Measurements from ENCODE around the gene ZMYND8.

ZMYND8 gene

GRCh38 chr20:47191956-47192355 lies 164.5 kb downstream of the ZMYND8 start:
- H3K79me2 ChIP-seq (ENCODE audit: insufficient read depth, low read length), result no peaks in the 10 kb centered on the region
- no peak overlapping the region for H3K27ac ChIP-seq (ENCODE audit: low read depth, low read length, poor library complexity, severe bottlenecking)
- no peak overlapping the region for H3K9ac ChIP-seq (ENCODE audit: low read length)
- H2AFZ ChIP-seq (ENCODE audit: low read length), result no peak overlapping the region
- TF ChIP-seq CTCF (IDR thresholded peaks at IDR 0.05; ENCODE audit: low read length) (no peak), EZH2 (IDR thresholded peaks at IDR 0.05; ENCODE audit: borderline replicate concordance, low read length) (no peak)
- no peaks in the 10 kb centered on the region for H3K9me2 ChIP-seq (ENCODE audit: low read depth, low read length)
- H3K27me3 ChIP-seq (ENCODE audit: insufficient read depth, low read length), result no peaks in the 10 kb centered on the region; the same call in 1 of the 2 replicates
- no peaks in the 10 kb centered on the region for H4K20me1 ChIP-seq (ENCODE audit: insufficient read depth, low read length)
- no peak overlapping the region for H3K4me3 ChIP-seq (ENCODE audit: low read depth, low read length, poor library complexity, severe bottlenecking)
- H3K4me1 ChIP-seq (ENCODE audit: insufficient read depth, low read length, severe bottlenecking), result peaks cover 4% of the 10 kb centered on the region
- no peaks in the 10 kb centered on the region for H3F3A ChIP-seq (ENCODE audit: insufficient read depth, low read length)
- H3K4me2 ChIP-seq (ENCODE audit: low read length), result no peak overlapping the region
- H3K9me3 ChIP-seq (ENCODE audit: low read length), result no peaks in the 10 kb centered on the region
- H3K36me3 ChIP-seq (ENCODE audit: insufficient read depth, low read length), result no peaks in the 10 kb centered on the region

GRCh38 chr20:47191074-47191673 lies 165.3 kb downstream of the ZMYND8 start:
- Histone ChIP-seq H3K9me2 (ENCODE audit: low read depth, low read length) (no peaks in the 10 kb centered on the region), H3K4me1 (ENCODE audit: insufficient read depth, low read length, severe bottlenecking) (no peaks in the 10 kb centered on the region), H3K4me2 (ENCODE audit: low read length) (no peak overlapping the region), H3K27ac (ENCODE audit: low read depth, low read length, poor library complexity, severe bottlenecking) (no peak overlapping the region), H3K79me2 (ENCODE audit: insufficient read depth, low read length) (no peaks in the 10 kb centered on the region), H2AFZ (ENCODE audit: low read length) (no peak overlapping the region), H3K9ac (ENCODE audit: low read length) (no peak overlapping the region), H4K20me1 (ENCODE audit: insufficient read depth, low read length) (no peaks in the 10 kb centered on the region), H3K36me3 (ENCODE audit: insufficient read depth, low read length) (no peaks in the 10 kb centered on the region), H3K9me3 (ENCODE audit: low read length) (no peaks in the 10 kb centered on the region), H3F3A (ENCODE audit: insufficient read depth, low read length) (no peaks in the 10 kb centered on the region), H3K27me3 (ENCODE audit: insufficient read depth, low read length) (no peaks in the 10 kb centered on the region; the same call in 1 of the 2 replicates), H3K4me3 (ENCODE audit: low read depth, low read length, poor library complexity, severe bottlenecking) (no peak overlapping the region)
- no peak for TF ChIP-seq CTCF (IDR thresholded peaks at IDR 0.05; ENCODE audit: low read length)

- Histone ChIP-seq H2AFZ (ENCODE audit: low read length) (no peak overlapping the region), H3K4me3 (ENCODE audit: low read depth, low read length, poor library complexity, severe bottlenecking) (no peak overlapping the region), H3K36me3 (ENCODE audit: insufficient read depth, low read length) (no peaks in the 10 kb centered on the region), H3F3A (ENCODE audit: insufficient read depth, low read length) (no peaks in the 10 kb centered on the region), H3K27me3 (ENCODE audit: insufficient read depth, low read length) (peaks cover 4% of the 10 kb centered on the region; the same call in 1 of the 2 replicates), H3K9ac (ENCODE audit: low read length) (no peak overlapping the region), H4K20me1 (ENCODE audit: insufficient read depth, low read length) (no peaks in the 10 kb centered on the region), H3K9me3 (ENCODE audit: low read length) (no peaks in the 10 kb centered on the region), H3K27ac (ENCODE audit: low read depth, low read length, poor library complexity, severe bottlenecking) (no peak overlapping the region), H3K79me2 (ENCODE audit: insufficient read depth, low read length) (no peaks in the 10 kb centered on the region), H3K4me2 (ENCODE audit: low read length) (no peak overlapping the region), H3K9me2 (ENCODE audit: low read depth, low read length) (no peaks in the 10 kb centered on the region), H3K4me1 (ENCODE audit: insufficient read depth, low read length, severe bottlenecking) (no peaks in the 10 kb centered on the region)
- no peak for TF ChIP-seq EZH2 (IDR thresholded peaks at IDR 0.05; ENCODE audit: borderline replicate concordance, low read length)
- TF ChIP-seq CTCF (IDR thresholded peaks at IDR 0.05; ENCODE audit: low read length), result no peak
These were observed 167.4 kb downstream of the ZMYND8 start for GRCh38 chr20:47189060-47189459.

All from OCI-LY1 (cell line).